Pancreas (tissue), 10 donors: Measurements from ENCODE around the gene SBDS. TPM values are rescaled to one million over a fixed set of nuclear protein-coding genes. Genes with fewer than 3 reads are reported as not detected.
"Not testable (repeated sequence)": the region's sequence is repeated elsewhere in the genome, so short reads cannot be mapped to it uniquely, and the experiment has no call there.

Experiments used
- ATAC-seq, 4 donors: fragments of 200-7000 bp; cut with Tn5 transposase; one replicate each; pipeline versions ENCODE4 v1.8.0 to v1.9.1; 2020; ENCODE audit warnings: mild to moderate bottlenecking in 4 of 4, moderate library complexity in 4 of 4
- DNase-seq, 6 donors: peaks; one replicate each; pipeline ENCODE4 v3.0.0-alpha.2; 2020
- FAIRE-seq: peaks from 2 replicates; lab custom pipeline; 2012; peaks lifted over from hg19 to GRCh38; lab: Jason Lieb, UNC
- H3K27ac ChIP-seq, 4 donors: fragments of 200-600 bp; sonication (generic); 1 replicate in 3 of 4; 2 replicates in 1 of 4; pipeline versions ENCODE4 v1.5.0 to v1.8.0; 2020
- H3K27me3 ChIP-seq, 4 donors: fragments of 200-600 bp; one replicate each; pipeline ENCODE4 v1.8.0; 2021
- H3K36me3 ChIP-seq, 3 donors: fragments of 200-600 bp; sonication (generic) in 1 of 3; one replicate each; pipeline versions ENCODE4 v1.5.0 to v1.8.0; 2020 to 2021
- H3K4me1 ChIP-seq, 3 donors: fragments of 200-600 bp; one replicate each; pipeline ENCODE4 v1.8.0; 2021
- H3K4me3 ChIP-seq, 4 donors: fragments of 200-600 bp; sonication (generic) in 2 of 4; one replicate each; pipeline versions ENCODE4 v1.5.0 to v1.8.0; 2020 to 2021
- H3K9me3 ChIP-seq, 4 donors: fragments of 200-600 bp; one replicate each; pipeline ENCODE4 v1.8.0; 2021
- CTCF ChIP-seq, 4 donors: fragments of 200-600 bp; sonication (generic) in 3 of 4; IDR thresholded peaks; one replicate each; pipeline versions ENCODE4 v1.5.0 to v1.8.0; 2021; ENCODE audit warnings: antibody characterized with exemption in 4 of 4
- WGBS, 2 donors: extraction: QIAGEN DNeasy Blood & Tissue Kit; methylation state at CpG; one replicate each; pipeline ENCODE4 v1.1.7; 2013; 5-methylcytosine and 5-hydroxymethylcytosine counted together
- intact Hi-C, 3 donors: fragments of 100-400 bp; cut with DNase I; formaldehyde crosslinking; loops; one replicate each; pipeline versions ENCODE4 v1.11.1 to v1.14.2; 2022
- polyA plus RNA-seq, 2 donors: library from polyadenylated mRNA; stranded (reverse); fragments of 200-250 nt; gene quantifications; one replicate each; pipeline ENCODE4 v1.2.3, GENCODE V29; 2013
- total RNA-seq, 6 donors: library from RNA; stranded (reverse); fragmentation: NEBNext Ultra II Directional in 4 of 6; extraction: Animal tissue kit (Norgen Biotek cat#: 25700) in 4 of 6; gene quantifications; one replicate each; pipeline versions ENCODE4 v1.2.1 to v1.2.4, GENCODE V29; 2021 to 2023
- donor health status: healthy with polysubstance abuse.
- donor health status: DM: no; HTN: no; CAD: no; lungs with moderate emphysema.
- donor health status: DM: no; HTN: no; CAD: no.
- donor health status: control.
- donor health status: control.
- donor health status: Bipolar disorder and iron deficiency.
- donor health status: DM: yes; HTN: yes; CAD: no.
- donor health status: DM: no; HTN: no; CAD: no.
- donor health status: DM: no; HTN: no; CAD: no.
- donor health status: DM: yes; HTN: yes; CAD: no.

SBDS gene
- total and polyA plus RNA-seq, 8 donors, result 37.1 to 75.8 (median 42.8) TPM

- no peaks in the 10 kb centered on the region for H3K9me3 ChIP-seq
- no peak for TF ChIP-seq CTCF (IDR thresholded peaks at IDR 0.05)
- ATAC-seq, result no peak
- no peaks in the 10 kb centered on the region for H3K27me3 ChIP-seq
- 79 to 83% methylated on average over 3 of the region's 3 CpGs for WGBS, 2 donors
- H3K4me1 ChIP-seq, result no peaks in the 10 kb centered on the region
- no peak for FAIRE-seq
- H3K4me3 ChIP-seq, result no peak overlapping the region
- H3K36me3 ChIP-seq, result peaks cover 0 to 35% (median 15%) of the 10 kb centered on the region in 3 donors
- H3K27ac ChIP-seq, result no peak overlapping the region
- no peak for DNase-seq
- intact Hi-C loops, result no loop called here
Observed at GRCh38 chr7:67022511-67022910, 27.1 kb upstream of the SBDS start.

- no peak for FAIRE-seq
- DNase-seq, result no peak
- TF ChIP-seq CTCF (IDR thresholded peaks at IDR 0.05), result no peak
- ATAC-seq, result no peak
- Histone ChIP-seq H3K4me3 (no peak overlapping the region), H3K4me1 (no peaks in the 10 kb centered on the region), H3K27me3 (no peaks in the 10 kb centered on the region), H3K36me3 (peaks cover 0 to 35% (median 15%) of the 10 kb centered on the region in 3 donors), H3K27ac (no peak overlapping the region), H3K9me3 (no peaks in the 10 kb centered on the region)
- 88 to 89% methylated on average over 7 of the region's 7 CpGs for WGBS, 2 donors
- intact Hi-C loops, result no loop called here
Observed at GRCh38 chr7:67021260-67021659, 25.9 kb upstream of the SBDS start.

- H3K27me3 ChIP-seq, result no peaks in the 10 kb centered on the region
- no peak for TF ChIP-seq CTCF (IDR thresholded peaks at IDR 0.05)
- no peak for FAIRE-seq
- H3K36me3 ChIP-seq, result peaks cover 0 to 37% (median 15%) of the 10 kb centered on the region in 3 donors
- H3K4me3 ChIP-seq, result no peak overlapping the region
- no peak for DNase-seq
- WGBS, 2 donors, result 81 to 84% methylated on average over 8 of the region's 8 CpGs
- no peaks in the 10 kb centered on the region for H3K4me1 ChIP-seq
- ATAC-seq, result peak in 1 of 4 donors; percentile 47
- H3K27ac ChIP-seq, result no peak overlapping the region
- intact Hi-C loops, result no loop called here
- no peaks in the 10 kb centered on the region for H3K9me3 ChIP-seq
Observed at GRCh38 chr7:67019562-67020390, 24.4 kb upstream of the SBDS start.

- H3K27ac ChIP-seq, result no peak overlapping the region
- DNase-seq (no peak), ATAC-seq (no peak), FAIRE-seq (no peak)
- no peaks in the 10 kb centered on the region for H3K27me3 ChIP-seq
- no peak for TF ChIP-seq CTCF (IDR thresholded peaks at IDR 0.05)
- H3K4me3 ChIP-seq, result no peak overlapping the region
- H3K36me3 ChIP-seq, result peaks cover 2 to 39% (median 15%) of the 10 kb centered on the region in 3 donors
- no peaks in the 10 kb centered on the region for H3K4me1 ChIP-seq
- WGBS, 2 donors, result 75 to 80% methylated on average over 7 of the region's 7 CpGs
- intact Hi-C loops, result no loop called here
- H3K9me3 ChIP-seq, result no peaks in the 10 kb centered on the region
Observed at GRCh38 chr7:67018940-67019339, 23.6 kb upstream of the SBDS start.

GRCh38 chr7:67017971-67018370 lies 22.6 kb upstream of the SBDS start:
- H3K36me3 ChIP-seq, result peaks cover 2 to 36% (median 15%) of the 10 kb centered on the region in 3 donors
- ATAC-seq, H3K9me3 ChIP-seq, H3K4me1 ChIP-seq, DNase-seq, intact Hi-C loops, H3K4me3 ChIP-seq, H3K27ac ChIP-seq, FAIRE-seq, H3K27me3 ChIP-seq: not testable (repeated sequence)
- WGBS, 2 donors, result 92 to 95% methylated on average over 8 of the region's 8 CpGs

GRCh38 chr7:67014076-67014622 lies 18.8 kb upstream of the SBDS start:
- H3K27me3 ChIP-seq, intact Hi-C loops, ATAC-seq, DNase-seq, H3K27ac ChIP-seq, H3K4me1 ChIP-seq, FAIRE-seq, H3K4me3 ChIP-seq, H3K9me3 ChIP-seq: not testable (repeated sequence)
- H3K36me3 ChIP-seq, result peaks cover 0 to 26% (median 2%) of the 10 kb centered on the region in 3 donors
- WGBS, 2 donors, result 90 to 98% methylated on average over 9 of the region's 9 CpGs

GRCh38 chr7:67009677-67010076 lies 14.3 kb upstream of the SBDS start:
- H3K4me3 ChIP-seq, FAIRE-seq, H3K27me3 ChIP-seq, DNase-seq, ATAC-seq, H3K9me3 ChIP-seq, H3K27ac ChIP-seq, intact Hi-C loops, H3K4me1 ChIP-seq: not testable (repeated sequence)
- peaks cover 0 to 14% (median 1%) of the 10 kb centered on the region in 3 donors for H3K36me3 ChIP-seq
- WGBS, 2 donors, result 80 to 93% methylated on average over 3 of the region's 3 CpGs
